Measurements from ENCODE around the gene MGAT5.

MGAT5 gene

DNA sequence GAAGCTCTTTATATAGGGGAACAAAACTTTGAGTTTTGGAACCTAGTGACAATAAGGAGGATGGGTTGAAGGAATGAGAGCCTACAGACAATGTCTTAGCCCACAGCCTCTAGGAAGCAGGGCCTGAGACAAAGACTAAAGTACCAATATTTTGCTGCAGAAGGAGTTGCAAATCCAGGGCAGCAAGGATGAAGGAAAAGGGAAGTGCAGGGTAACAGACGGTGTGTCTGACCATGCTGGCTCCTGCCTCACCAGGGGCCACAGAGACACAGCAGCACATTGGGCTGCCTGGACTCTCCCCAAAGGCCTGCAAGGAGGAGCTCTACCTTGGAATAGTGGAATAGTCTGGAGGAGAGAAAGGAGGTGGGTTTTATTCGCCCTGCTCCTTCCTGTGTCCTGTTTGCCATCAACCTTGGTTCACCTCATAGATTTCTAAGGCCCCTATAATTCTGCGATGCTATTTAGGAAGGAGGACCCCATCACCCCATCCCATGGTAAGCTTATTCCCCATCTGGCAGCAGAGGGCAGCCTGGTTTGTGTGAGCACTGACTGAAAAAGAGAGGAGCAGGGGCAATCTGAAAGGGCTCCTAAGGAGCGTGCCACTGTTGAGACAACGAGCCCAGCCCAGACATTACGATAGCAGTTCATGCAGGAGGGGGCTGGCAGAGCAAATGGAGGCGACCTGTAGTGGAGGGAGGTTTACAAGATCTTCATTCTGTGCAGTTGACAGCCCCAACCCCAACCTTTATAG lies 143.4 kb downstream of the MGAT5 start:
- peaks cover 24 to 36% of the 10 kb centered on the region in 2 donors for H3K4me1 ChIP-seq (ENCODE audit: control insufficient read depth in 1 of 2, insufficient read depth in 2 of 2, low read length in 2 of 2)
- no peak overlapping the region for H3K4me3 ChIP-seq (ENCODE audit: low read depth in 1 of 2, low read length in 2 of 2)
- H3K9me3 ChIP-seq (ENCODE audit: control insufficient read depth in 1 of 2, low read length in 2 of 2), result no peaks in the 10 kb centered on the region
- H3K27me3 ChIP-seq (ENCODE audit: control insufficient read depth in 1 of 2, insufficient read depth in 2 of 2, low read length in 2 of 2), result no peaks in the 10 kb centered on the region
- H3K36me3 ChIP-seq (ENCODE audit: control insufficient read depth in 1 of 2, insufficient read depth in 2 of 2, low read length in 2 of 2), result no peaks in the 10 kb centered on the region
- no peak overlapping the region for H3K9ac ChIP-seq (ENCODE audit: low read depth in 1 of 2, low read length in 2 of 2)
- peak overlapping the region; percentile 27 for H3K27ac ChIP-seq (ENCODE audit: low read depth, low read length)

DNA sequence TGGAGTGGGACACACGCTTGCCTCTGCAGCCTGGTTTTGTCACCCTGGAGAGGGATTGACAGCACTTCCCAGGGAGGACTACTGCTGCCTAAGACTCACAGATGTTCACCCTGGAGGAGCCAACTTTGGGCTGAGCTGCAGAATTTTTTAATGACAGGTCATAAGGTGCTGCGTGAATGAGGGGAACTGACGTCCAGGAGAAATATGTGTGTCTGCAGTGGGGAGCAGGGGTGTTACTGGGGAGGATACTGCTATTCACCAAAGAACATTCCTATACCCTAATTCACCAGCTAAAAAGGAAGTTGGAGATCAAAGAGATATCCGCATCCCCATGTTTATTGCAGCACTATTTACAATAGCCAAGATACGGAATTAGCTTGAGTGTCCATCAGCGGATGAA lies 144.4 kb downstream of the MGAT5 start:
- Histone ChIP-seq H3K27me3 (ENCODE audit: control insufficient read depth in 1 of 2, insufficient read depth in 2 of 2, low read length in 2 of 2) (no peaks in the 10 kb centered on the region), H3K27ac (ENCODE audit: low read depth, low read length) (no peak overlapping the region), H3K4me1 (ENCODE audit: control insufficient read depth in 1 of 2, insufficient read depth in 2 of 2, low read length in 2 of 2) (peaks cover 16 to 27% of the 10 kb centered on the region in 2 donors), H3K4me3 (ENCODE audit: low read depth in 1 of 2, low read length in 2 of 2) (no peak overlapping the region), H3K9ac (ENCODE audit: low read depth in 1 of 2, low read length in 2 of 2) (no peak overlapping the region), H3K36me3 (ENCODE audit: control insufficient read depth in 1 of 2, insufficient read depth in 2 of 2, low read length in 2 of 2) (peaks cover 2 to 6% of the 10 kb centered on the region in 2 donors), H3K9me3 (ENCODE audit: control insufficient read depth in 1 of 2, low read length in 2 of 2) (no peaks in the 10 kb centered on the region)

DNA sequence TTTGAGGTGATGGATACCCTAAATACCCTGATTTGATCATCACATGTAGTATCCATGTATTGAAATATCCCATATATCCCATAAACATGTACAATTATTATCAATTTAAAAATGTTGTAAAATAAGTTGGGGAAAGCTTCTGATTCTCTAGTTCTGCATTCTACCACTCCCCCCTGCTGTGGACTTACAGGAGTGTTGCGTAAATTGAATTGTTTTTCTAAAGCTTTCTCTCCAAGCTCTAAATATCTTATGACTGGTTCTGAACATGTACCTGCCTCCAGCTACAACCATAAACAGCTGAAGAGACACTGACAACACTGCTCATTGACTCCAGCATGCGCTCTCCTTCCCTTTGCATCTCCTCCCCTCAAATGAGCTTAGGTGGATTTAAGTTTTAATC lies 145.2 kb downstream of the MGAT5 start:
- H3K36me3 ChIP-seq (ENCODE audit: control insufficient read depth in 1 of 2, insufficient read depth in 2 of 2, low read length in 2 of 2), result peaks cover 8 to 12% of the 10 kb centered on the region in 2 donors
- H3K9me3 ChIP-seq (ENCODE audit: control insufficient read depth in 1 of 2, low read length in 2 of 2), result no peaks in the 10 kb centered on the region
- no peak overlapping the region for H3K9ac ChIP-seq (ENCODE audit: low read depth in 1 of 2, low read length in 2 of 2)
- H3K27me3 ChIP-seq (ENCODE audit: control insufficient read depth in 1 of 2, insufficient read depth in 2 of 2, low read length in 2 of 2), result no peaks in the 10 kb centered on the region
- no peak overlapping the region for H3K27ac ChIP-seq (ENCODE audit: low read depth, low read length)
- H3K4me3 ChIP-seq (ENCODE audit: low read depth in 1 of 2, low read length in 2 of 2), result no peak overlapping the region
- H3K4me1 ChIP-seq (ENCODE audit: control insufficient read depth in 1 of 2, insufficient read depth in 2 of 2, low read length in 2 of 2), result peaks cover 15 to 22% of the 10 kb centered on the region in 2 donors

DNA sequence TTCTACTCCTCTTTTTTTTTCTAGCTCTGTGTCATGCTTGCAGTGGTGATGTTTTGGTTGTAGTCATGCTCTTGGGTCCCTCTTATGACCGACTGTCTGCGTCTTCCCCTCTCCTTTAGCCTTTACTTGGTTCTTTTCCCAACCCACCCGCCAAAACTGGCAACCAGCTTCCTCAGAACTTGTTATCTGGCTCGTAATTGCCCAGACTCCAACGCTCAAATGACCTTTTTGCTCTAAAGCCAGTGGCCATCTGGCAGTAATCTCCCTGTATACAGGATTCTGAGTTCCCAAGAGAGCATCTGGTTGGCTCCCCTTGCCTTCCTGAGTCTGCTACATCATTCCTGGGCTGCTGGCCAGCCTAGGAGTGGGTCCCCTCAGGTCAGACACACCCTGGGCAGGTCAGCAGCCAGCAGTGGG lies 147.2 kb downstream of the MGAT5 start:
- Histone ChIP-seq H3K27ac (ENCODE audit: low read depth, low read length) (no peak overlapping the region), H3K36me3 (ENCODE audit: control insufficient read depth in 1 of 2, insufficient read depth in 2 of 2, low read length in 2 of 2) (peaks cover 19 to 26% of the 10 kb centered on the region in 2 donors)

GRCh38 chr2:134401789-134402188 lies 147.9 kb downstream of the MGAT5 start:
- Histone ChIP-seq H3K9me3 (ENCODE audit: control insufficient read depth in 1 of 2, low read length in 2 of 2) (no peaks in the 10 kb centered on the region), H3K27ac (ENCODE audit: low read depth, low read length) (no peak overlapping the region), H3K36me3 (ENCODE audit: control insufficient read depth in 1 of 2, insufficient read depth in 2 of 2, low read length in 2 of 2) (peaks cover 20 to 28% of the 10 kb centered on the region in 2 donors), H3K27me3 (ENCODE audit: control insufficient read depth in 1 of 2, insufficient read depth in 2 of 2, low read length in 2 of 2) (no peaks in the 10 kb centered on the region), H3K4me1 (ENCODE audit: control insufficient read depth in 1 of 2, insufficient read depth in 2 of 2, low read length in 2 of 2) (peaks cover 6 to 9% of the 10 kb centered on the region in 2 donors), H3K9ac (ENCODE audit: low read depth in 1 of 2, low read length in 2 of 2) (no peak overlapping the region), H3K4me3 (ENCODE audit: low read depth in 1 of 2, low read length in 2 of 2) (no peak overlapping the region)

More for the DNA sequence above, 147.2 kb downstream of the MGAT5 start:
- Histone ChIP-seq H3K9ac (ENCODE audit: low read depth in 1 of 2, low read length in 2 of 2) (no peak overlapping the region), H3K4me1 (ENCODE audit: control insufficient read depth in 1 of 2, insufficient read depth in 2 of 2, low read length in 2 of 2) (peaks cover 8 to 13% of the 10 kb centered on the region in 2 donors), H3K4me3 (ENCODE audit: low read depth in 1 of 2, low read length in 2 of 2) (no peak overlapping the region), H3K9me3 (ENCODE audit: control insufficient read depth in 1 of 2, low read length in 2 of 2) (no peaks in the 10 kb centered on the region), H3K27me3 (ENCODE audit: control insufficient read depth in 1 of 2, insufficient read depth in 2 of 2, low read length in 2 of 2) (no peaks in the 10 kb centered on the region)

- H3K36me3 ChIP-seq (ENCODE audit: control insufficient read depth in 1 of 2, insufficient read depth in 2 of 2, low read length in 2 of 2), result peaks cover 25 to 34% of the 10 kb centered on the region in 2 donors
- no peak overlapping the region for H3K4me3 ChIP-seq (ENCODE audit: low read depth in 1 of 2, low read length in 2 of 2)
- H3K27ac ChIP-seq (ENCODE audit: low read depth, low read length), result no peak overlapping the region
- H3K9me3 ChIP-seq (ENCODE audit: control insufficient read depth in 1 of 2, low read length in 2 of 2), result no peaks in the 10 kb centered on the region
- H3K9ac ChIP-seq (ENCODE audit: low read depth in 1 of 2, low read length in 2 of 2), result no peak overlapping the region
- no peaks in the 10 kb centered on the region for H3K27me3 ChIP-seq (ENCODE audit: control insufficient read depth in 1 of 2, insufficient read depth in 2 of 2, low read length in 2 of 2)
- H3K4me1 ChIP-seq (ENCODE audit: control insufficient read depth in 1 of 2, insufficient read depth in 2 of 2, low read length in 2 of 2), result peaks cover 0 to 3% of the 10 kb centered on the region in 2 donors
These were observed 148.5 kb downstream of the MGAT5 start for GRCh38 chr2:134402410-134402809.

- Histone ChIP-seq H3K4me3 (ENCODE audit: low read depth in 1 of 2, low read length in 2 of 2) (no peak overlapping the region), H3K27me3 (ENCODE audit: control insufficient read depth in 1 of 2, insufficient read depth in 2 of 2, low read length in 2 of 2) (no peaks in the 10 kb centered on the region), H3K9ac (ENCODE audit: low read depth in 1 of 2, low read length in 2 of 2) (no peak overlapping the region), H3K27ac (ENCODE audit: low read depth, low read length) (no peak overlapping the region), H3K36me3 (ENCODE audit: control insufficient read depth in 1 of 2, insufficient read depth in 2 of 2, low read length in 2 of 2) (peaks cover 25 to 38% of the 10 kb centered on the region in 2 donors), H3K4me1 (ENCODE audit: control insufficient read depth in 1 of 2, insufficient read depth in 2 of 2, low read length in 2 of 2) (peaks cover 3 to 11% of the 10 kb centered on the region in 2 donors), H3K9me3 (ENCODE audit: control insufficient read depth in 1 of 2, low read length in 2 of 2) (no peaks in the 10 kb centered on the region)
These were observed 151.8 kb downstream of the MGAT5 start for GRCh38 chr2:134405611-134406081.

GRCh38 chr2:134406311-134406710 lies 152.4 kb downstream of the MGAT5 start:
- Histone ChIP-seq H3K9me3 (ENCODE audit: control insufficient read depth in 1 of 2, low read length in 2 of 2) (no peaks in the 10 kb centered on the region), H3K9ac (ENCODE audit: low read depth in 1 of 2, low read length in 2 of 2) (no peak overlapping the region), H3K4me1 (ENCODE audit: control insufficient read depth in 1 of 2, insufficient read depth in 2 of 2, low read length in 2 of 2) (peaks cover 7 to 17% of the 10 kb centered on the region in 2 donors), H3K27me3 (ENCODE audit: control insufficient read depth in 1 of 2, insufficient read depth in 2 of 2, low read length in 2 of 2) (no peaks in the 10 kb centered on the region), H3K27ac (ENCODE audit: low read depth, low read length) (no peak overlapping the region), H3K4me3 (ENCODE audit: low read depth in 1 of 2, low read length in 2 of 2) (no peak overlapping the region), H3K36me3 (ENCODE audit: control insufficient read depth in 1 of 2, insufficient read depth in 2 of 2, low read length in 2 of 2) (peaks cover 25 to 38% of the 10 kb centered on the region in 2 donors)

DNA sequence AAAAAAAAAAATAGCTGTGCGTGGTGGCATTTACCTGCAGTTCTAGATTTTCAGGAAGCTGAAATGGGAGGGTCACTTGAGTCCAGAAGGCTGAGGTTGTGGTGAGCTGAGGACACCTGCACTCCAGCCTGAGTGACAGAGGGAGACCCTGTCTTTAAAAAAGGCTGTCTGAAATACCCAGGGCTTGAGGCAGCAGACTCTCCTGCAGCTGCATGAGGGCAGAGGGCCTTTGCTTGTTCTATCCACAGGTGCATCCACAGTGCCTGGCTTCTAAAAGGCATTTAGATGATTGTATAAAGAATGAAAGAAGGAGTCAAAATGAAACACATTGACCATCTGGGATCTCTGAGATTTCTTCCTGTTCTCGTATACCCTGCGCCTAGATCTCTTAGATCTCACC lies 152.9 kb downstream of the MGAT5 start:
- H3K4me3 ChIP-seq (ENCODE audit: low read depth in 1 of 2, low read length in 2 of 2), result no peak overlapping the region
- peaks cover 12 to 21% of the 10 kb centered on the region in 2 donors for H3K4me1 ChIP-seq (ENCODE audit: control insufficient read depth in 1 of 2, insufficient read depth in 2 of 2, low read length in 2 of 2)
- peaks cover 25 to 39% of the 10 kb centered on the region in 2 donors for H3K36me3 ChIP-seq (ENCODE audit: control insufficient read depth in 1 of 2, insufficient read depth in 2 of 2, low read length in 2 of 2)
- no peaks in the 10 kb centered on the region for H3K9me3 ChIP-seq (ENCODE audit: control insufficient read depth in 1 of 2, low read length in 2 of 2)
- H3K9ac ChIP-seq (ENCODE audit: low read depth in 1 of 2, low read length in 2 of 2), result no peak overlapping the region
- H3K27ac ChIP-seq (ENCODE audit: low read depth, low read length), result no peak overlapping the region
- no peaks in the 10 kb centered on the region for H3K27me3 ChIP-seq (ENCODE audit: control insufficient read depth in 1 of 2, insufficient read depth in 2 of 2, low read length in 2 of 2)

DNA sequence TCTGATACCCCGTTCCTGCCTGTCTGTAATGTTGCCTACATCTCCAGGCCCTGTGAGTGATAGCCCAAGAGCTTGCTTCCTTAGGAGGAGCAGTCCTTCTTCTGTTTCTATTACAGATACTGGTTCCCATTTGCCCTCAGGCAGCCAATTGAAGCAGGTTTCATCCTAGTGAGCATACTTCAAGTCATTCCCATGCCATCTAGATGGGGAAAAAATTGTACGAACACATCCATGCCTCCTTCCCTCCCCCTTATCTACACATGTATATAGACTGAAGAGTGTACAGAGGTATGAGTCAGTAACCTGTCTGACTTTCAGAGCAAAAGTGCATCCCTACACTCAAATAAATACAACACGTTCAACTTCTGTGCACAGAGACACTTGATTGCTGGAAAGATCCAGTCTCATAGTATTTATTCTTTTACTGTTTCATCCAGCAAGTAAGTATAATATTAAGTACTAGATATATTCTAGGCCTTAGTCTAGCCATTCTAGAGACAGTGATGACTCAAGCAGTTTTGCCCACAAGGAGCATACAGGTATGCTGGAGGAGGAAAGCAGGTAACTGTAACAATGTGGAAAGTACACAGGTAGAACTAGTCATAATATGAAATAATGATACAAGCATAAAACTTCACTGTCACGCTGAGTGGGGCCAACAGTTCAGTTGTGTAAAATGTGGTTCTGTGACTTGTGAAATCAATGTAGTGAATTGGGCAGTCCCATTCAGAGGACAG lies 153.4 kb downstream of the MGAT5 start:
- Histone ChIP-seq H3K27me3 (ENCODE audit: control insufficient read depth in 1 of 2, insufficient read depth in 2 of 2, low read length in 2 of 2) (no peaks in the 10 kb centered on the region), H3K36me3 (ENCODE audit: control insufficient read depth in 1 of 2, insufficient read depth in 2 of 2, low read length in 2 of 2) (peaks cover 25 to 43% of the 10 kb centered on the region in 2 donors), H3K27ac (ENCODE audit: low read depth, low read length) (no peak overlapping the region), H3K9me3 (ENCODE audit: control insufficient read depth in 1 of 2, low read length in 2 of 2) (no peaks in the 10 kb centered on the region), H3K4me1 (ENCODE audit: control insufficient read depth in 1 of 2, insufficient read depth in 2 of 2, low read length in 2 of 2) (peaks cover 16 to 27% of the 10 kb centered on the region in 2 donors), H3K4me3 (ENCODE audit: low read depth in 1 of 2, low read length in 2 of 2) (no peak overlapping the region), H3K9ac (ENCODE audit: low read depth in 1 of 2, low read length in 2 of 2) (no peak overlapping the region)

All from duodenal mucosa (tissue), 2 donors.